GM12875 (cell line): Measurements from ENCODE around the gene EYA2.

ENCODE experiments used
- H3K4me3 ChIP-seq: one replicate; pipeline ENCODE4 v1.5.1; 2011; ENCODE audit warnings: low read depth, low read length, control low read depth
- CTCF ChIP-seq: IDR thresholded peaks from 2 replicates; pipeline ENCODE4 v1.5.1; 2011; ENCODE audit warnings: low read depth, mild to moderate bottlenecking, control low read depth, inconsistent platforms, low read length, moderate library complexity, borderline replicate concordance; ENCODE audit not compliant: insufficient read depth

EYA2 gene

GRCh38 chr20:47003223-47003622 is 108.6 kb downstream of the EYA2 start:
- H3K4me3 ChIP-seq, result no peak overlapping the region
- TF ChIP-seq CTCF, result no peak

- TF ChIP-seq CTCF, result no peak
- H3K4me3 ChIP-seq, result no peak overlapping the region
These were observed 109.5 kb downstream of the EYA2 start for GRCh38 chr20:47004179-47004578.

DNA sequence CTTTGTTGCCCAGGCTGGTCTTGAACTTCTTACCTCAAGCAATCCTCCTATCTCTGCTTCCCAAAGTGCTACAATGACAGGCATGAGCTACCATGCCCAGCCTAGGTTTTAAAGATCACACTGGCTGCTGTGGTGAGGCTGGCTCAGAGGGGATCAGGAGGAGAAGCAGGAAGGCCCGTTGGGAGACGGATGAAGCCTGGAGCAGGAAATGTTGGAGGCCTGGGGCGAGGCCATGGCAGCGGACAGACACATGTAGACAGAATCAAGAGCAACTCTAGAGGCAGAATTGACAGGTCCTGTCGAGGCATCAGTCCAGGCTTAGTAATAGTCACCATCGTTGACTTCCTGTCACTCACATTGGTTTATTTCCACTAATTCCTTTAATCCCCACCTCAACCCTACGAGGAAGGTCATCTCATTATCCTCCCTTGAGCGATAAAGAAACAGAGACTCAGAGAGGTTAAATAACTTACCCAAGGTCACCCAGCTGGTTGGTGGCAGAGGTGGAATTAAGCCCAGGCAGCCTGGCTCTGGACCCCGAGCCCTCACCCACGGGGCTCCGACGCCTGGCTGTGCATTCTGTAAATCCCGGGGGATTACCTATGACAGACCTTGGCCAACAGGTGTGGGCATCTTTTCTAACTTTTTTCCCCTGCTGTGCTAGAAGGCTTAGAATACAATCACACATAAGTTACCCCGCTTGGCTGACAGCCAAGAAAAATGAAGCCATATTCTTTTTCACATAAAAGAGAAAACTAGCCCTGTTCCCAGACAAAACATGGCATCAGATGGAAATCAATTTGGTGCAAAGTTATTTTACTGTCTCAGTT is 113.4 kb downstream of the EYA2 start:
- no peak overlapping the region for H3K4me3 ChIP-seq
- no peak for TF ChIP-seq CTCF

DNA sequence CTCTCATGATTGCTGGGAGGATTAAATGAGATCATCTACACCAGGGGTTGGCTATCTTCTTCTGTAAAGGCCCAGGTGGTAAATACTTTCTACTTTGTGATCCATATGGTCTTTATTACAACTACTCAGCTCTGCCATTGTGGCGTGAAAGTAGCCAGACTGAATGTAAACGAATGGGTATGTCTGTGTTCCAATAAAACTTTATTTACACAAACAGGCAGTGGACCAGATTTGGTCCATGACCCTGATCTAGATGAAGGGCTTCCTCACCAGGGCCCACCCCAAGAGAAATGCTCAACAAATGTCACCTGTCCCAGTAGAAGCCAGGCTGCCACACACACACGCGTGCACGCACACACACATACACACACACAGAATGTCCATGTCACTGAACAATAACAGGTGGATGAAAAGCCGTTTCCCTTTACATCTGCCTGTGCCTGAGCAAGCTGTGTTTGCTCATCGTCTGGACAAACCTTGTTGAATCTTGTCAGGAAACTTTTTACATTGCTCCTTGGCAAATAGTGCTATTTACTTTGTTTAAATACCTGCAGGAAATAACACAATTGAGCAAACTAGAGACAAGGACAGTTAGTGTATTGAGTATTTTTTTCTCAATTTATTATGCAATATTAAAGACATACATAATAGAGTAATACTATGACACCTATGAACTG is 114.3 kb downstream of the EYA2 start:
- H3K4me3 ChIP-seq, result no peak overlapping the region
- TF ChIP-seq CTCF, result no peak

DNA sequence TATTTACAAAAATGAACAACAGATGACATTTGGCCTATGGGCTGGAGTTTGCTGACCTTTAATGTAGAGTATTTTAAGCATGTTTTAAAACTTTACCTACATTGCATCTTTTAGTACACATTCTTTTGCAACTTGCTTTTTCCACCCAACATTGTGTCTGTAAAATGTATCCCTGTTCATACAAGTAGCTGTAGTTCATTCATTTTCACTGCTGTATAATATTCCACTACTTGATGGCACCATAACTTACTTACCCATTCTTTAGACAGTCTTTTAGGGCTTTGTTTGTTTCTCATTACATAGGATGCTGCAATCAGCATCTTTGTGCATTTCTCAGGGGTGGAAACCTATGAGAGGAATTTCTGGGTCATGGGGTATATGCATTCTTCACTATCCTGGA is 115.1 kb downstream of the EYA2 start:
- TF ChIP-seq CTCF, result no peak
- no peak overlapping the region for H3K4me3 ChIP-seq

- TF ChIP-seq CTCF, result no peak
These were observed 117.3 kb downstream of the EYA2 start for GRCh38 chr20:47011984-47012383.

GRCh38 chr20:47013606-47014005 is 119.0 kb downstream of the EYA2 start:
- H3K4me3 ChIP-seq, result no peak overlapping the region
- TF ChIP-seq CTCF, result no peak

More at GRCh38 chr20:47011984-47012383, 117.3 kb downstream of the EYA2 start:
- no peak overlapping the region for H3K4me3 ChIP-seq
